K562 (cell line): ENCODE measurements around the gene ZSCAN21. TPM values are rescaled to one million over a fixed set of nuclear protein-coding genes. Genes with fewer than 3 reads are reported as not detected.

Experiments
- CAMTA2 ChIP-seq: fragments of 250-450 bp; sonication (Bioruptor Pico); conservative IDR thresholded peaks from 2 replicates; pipeline ENCODE4 v1.5.1; 2022
- CBFB ChIP-seq: sonication (generic); formaldehyde crosslinking; IDR thresholded peaks from 2 replicates; pipeline ENCODE4 v1.4.0; 2020; ENCODE audit warnings: mild to moderate bottlenecking, missing genetic modification reagents
- CHD2 ChIP-seq: IDR thresholded peaks from 2 replicates; pipeline ENCODE4 v1.6.1; 2011; ENCODE audit warnings: low read depth, low read length
- CTBP1 ChIP-seq: fragments of 450-650 bp; IDR thresholded peaks from 2 replicates; pipeline ENCODE4 v1.6.1; 2016; ENCODE audit warnings: borderline replicate concordance
- ELF2 ChIP-seq: fragments of 250-450 bp; sonication (Bioruptor Pico); IDR thresholded peaks from 2 replicates; pipeline ENCODE4 v1.5.0; 2021; ENCODE audit warnings: mild to moderate bottlenecking
- ESRRA ChIP-seq: fragments of 450-650 bp; IDR thresholded peaks from 2 replicates; pipeline ENCODE4 v1.6.1; 2014; ENCODE audit warnings: low read depth, mild to moderate bottlenecking, moderate library complexity, borderline replicate concordance
- HLTF ChIP-seq: fragments of 450-650 bp; IDR thresholded peaks from 2 replicates; pipeline ENCODE4 v1.6.1; 2016
- ILF3 ChIP-seq: fragments of 450-650 bp; IDR thresholded peaks from 2 replicates; pipeline ENCODE4 v1.6.1; 2018; ENCODE audit warnings: antibody characterized with exemption, mild to moderate bottlenecking, moderate library complexity, borderline replicate concordance
- KLF1 ChIP-seq: fragments of 450-650 bp; IDR thresholded peaks from 2 replicates; pipeline ENCODE4 v1.6.1; 2016; ENCODE audit warnings: missing genetic modification characterization, missing compliant biosample characterization
- MBD2 ChIP-seq: sonication (generic); IDR thresholded peaks from 2 replicates; pipeline ENCODE4 v1.6.1; 2016; ENCODE audit warnings: low read depth, borderline replicate concordance
- MXD1 ChIP-seq: fragments of 250-450 bp; sonication (Bioruptor Pico); IDR thresholded peaks from 2 replicates; pipeline ENCODE4 v1.8.0; 2021; ENCODE audit warnings: borderline replicate concordance, mild to moderate bottlenecking, moderate library complexity; ENCODE audit not compliant: poor library complexity, severe bottlenecking
- MXI1 ChIP-seq: IDR thresholded peaks from 2 replicates; pipeline ENCODE4 v1.6.1; 2011; ENCODE audit warnings: low read depth, mild to moderate bottlenecking, improper control_type of control experiment, low read length
- POLR2AphosphoS2 ChIP-seq: IDR thresholded peaks from 2 replicates; pipeline ENCODE4 v1.6.1; 2012; ENCODE audit warnings: low read length, improper control_type of control experiment
- RUNX1 ChIP-seq: sonication (generic); IDR thresholded peaks from 2 replicates; pipeline ENCODE4 v1.6.1; 2016; ENCODE audit warnings: antibody characterized with exemption, low read depth
- SMAD2 ChIP-seq: fragments of 150-350 bp; IDR thresholded peaks from 2 replicates; pipeline ENCODE4 v1.6.1; 2014; ENCODE audit warnings: low read depth, mild to moderate bottlenecking, low read length
- SMARCB1 ChIP-seq: IDR thresholded peaks from 2 replicates; pipeline ENCODE4 v1.6.1; 2011; ENCODE audit warnings: improper control_type of control experiment, low read depth; ENCODE audit not compliant: insufficient read length
- TAF7 ChIP-seq: fragments of 450-650 bp; IDR thresholded peaks from 2 replicates; pipeline ENCODE4 v1.6.1; 2016; ENCODE audit warnings: missing genetic modification characterization, missing compliant biosample characterization
- TRIM28 ChIP-seq: fragments of 450-650 bp; IDR thresholded peaks from 2 replicates; pipeline ENCODE4 v1.6.1; 2017
- U2AF2 ChIP-seq: fragments of 200-400 bp; formaldehyde crosslinking; optimal IDR thresholded peaks from 2 replicates; pipeline ENCODE3; 2017; ENCODE audit warnings: low read depth, mild to moderate bottlenecking, low read length
- YBX1 ChIP-seq: fragments of 450-650 bp; IDR thresholded peaks from 2 replicates; pipeline ENCODE4 v1.7.1; 2016; ENCODE audit warnings: mild to moderate bottlenecking
- ZKSCAN1 ChIP-seq: fragments of 150-350 bp; IDR thresholded peaks from 2 replicates; pipeline ENCODE4 v1.6.1; 2016; ENCODE audit warnings: low read depth, low read length
- ZNF830 ChIP-seq: fragments of 250-450 bp; sonication (Bioruptor Pico); IDR thresholded peaks from 2 replicates; pipeline ENCODE4 v1.5.0; 2021; ENCODE audit warnings: mild to moderate bottlenecking
- polyA plus RNA-seq, 8 experiments: library from polyadenylated mRNA; depleted of rRNA in 4 of 8; stranded (reverse) in 5 of 8; unstranded in 3 of 8; fragments of >200 nt; fragmentation: Nextera tagmentation in 2 of 8; fragmentation: Illumina TruSeq in 1 of 8; extraction: Ambion mirVana in 2 of 8; extraction: Trizol in 1 of 8; gene quantifications; 2 replicates each; pipeline versions ENCODE4 v1.2.1 to v1.2.3, GENCODE V29; 2011 to 2014; ENCODE audit warnings: inconsistent platforms in 1 of 8, missing spikeins in 1 of 8
- total RNA-seq, 7 experiments: library from RNA; depleted of rRNA in 6 of 7; stranded (reverse); fragments of >200 nt in 6 of 7; fragmentation: Illumina TruSeq in 2 of 7; extraction: Trizol in 2 of 7; gene quantifications; 2 replicates each; pipeline versions ENCODE4 v1.2.1 to v1.2.3, GENCODE V29; 2011 to 2021; ENCODE audit warnings: low replicate concordance in 1 of 7
- TF ChIP-seq, protein P1 (sequence below), 2 experiments: fragments of 200-800 bp in 1 of 2; sonication (Bioruptor generic) in 1 of 2; sonication (generic) in 1 of 2; formaldehyde crosslinking in 1 of 2; IDR thresholded peaks in 1 of 2; conservative IDR thresholded peaks in 1 of 2; 2 replicates each; pipeline versions ENCODE4 v1.5.0 to v1.6.1; 2016 to 2020; ENCODE audit warnings: missing compliant biosample characterization in 1 of 2, missing genetic modification characterization in 1 of 2, missing genetic modification reagents in 1 of 2
- TF ChIP-seq, protein P2 (sequence below): fragments of 450-650 bp; IDR thresholded peaks from 2 replicates; pipeline ENCODE4 v1.6.1; 2016; ENCODE audit warnings: borderline replicate concordance
- TF ChIP-seq, protein P3 (sequence below): fragments of 450-650 bp; conservative IDR thresholded peaks from 2 replicates; pipeline ENCODE4 v1.6.1; 2016; ENCODE audit warnings: missing genetic modification characterization, low read depth, mild to moderate bottlenecking, missing compliant biosample characterization, moderate library complexity

ZSCAN21 gene
- total and polyA plus RNA-seq, 9 of the 15 experiments (the other 6 are each of a cell fraction or from before 2014, with no cell fraction given): 5.9 to 15.5 (median 13.2) TPM

DNA sequence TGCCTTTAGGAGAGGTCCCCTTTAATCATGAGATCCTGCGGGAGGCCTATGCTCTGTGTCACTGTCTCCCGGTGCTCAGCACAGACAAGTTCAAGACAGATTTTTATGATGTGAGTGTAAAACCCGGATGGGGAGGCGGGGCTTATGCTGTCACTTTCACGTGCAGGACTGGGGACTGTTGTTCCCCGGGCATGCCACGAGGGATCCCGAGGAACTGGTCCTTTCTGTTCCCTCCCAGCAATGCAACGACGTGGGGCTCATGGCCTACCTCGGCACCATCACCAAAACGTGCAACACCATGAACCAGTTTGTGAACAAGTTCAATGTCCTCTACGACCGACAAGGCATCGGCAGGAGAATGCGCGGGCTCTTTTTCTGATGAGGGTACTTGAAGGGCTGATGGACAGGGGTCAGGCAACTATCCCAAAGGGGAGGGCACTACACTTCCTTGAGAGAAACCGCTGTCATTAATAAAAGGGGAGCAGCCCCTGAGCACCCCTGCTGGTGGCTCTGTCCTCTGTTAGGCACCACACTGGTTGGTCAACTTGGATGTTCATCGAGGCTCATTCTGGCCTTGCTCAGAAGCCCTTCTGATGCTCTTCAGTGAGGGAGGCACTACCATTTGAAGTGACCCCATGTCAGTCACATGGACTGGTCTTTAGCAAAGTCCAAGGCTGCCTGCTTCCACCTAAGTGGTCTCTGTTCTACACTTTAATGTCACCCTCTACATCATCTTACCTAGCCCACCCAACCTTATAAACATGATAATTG lies 42.0 kb downstream of the ZSCAN21 start (continued):
- TF ChIP-seq CHD2 (peak; percentile 20; the same call in 1 of the 2 replicates), HLTF (no peak), ILF3 (peak; percentile 72; the same call in 1 of the 2 replicates), CAMTA2 (CRISPR knock-in tag) (peak; percentile 92), TAF7 (tag) (no peak), MXD1 (CRISPR knock-in tag) (no peak), MXI1 (peak; percentile 54), KLF1 (tag) (no peak), MBD2 (no peak), U2AF2 (no peak), TRIM28 (no peak), RUNX1 (0 out of 2 replicates have a peak, but pooled peaks have one; percentile 45), ELF2 (peak; percentile 54; the same call in 1 of the 2 replicates), POLR2AphosphoS2 (peak; percentile 89; the same call in 1 of the 2 replicates), SMARCB1 (no peak), SMAD2 (no peak), ZKSCAN1 (no peak), CTBP1 (0 out of 2 replicates have a peak, but pooled peaks have one; percentile 23), CBFB (CRISPR knock-in tag) (no peak), ESRRA (0 out of 2 replicates have a peak, but pooled peaks have one; percentile 10), YBX1 (no peak), ZNF830 (CRISPR knock-in tag) (no peak)
- TF ChIP-seq, protein P1, sequence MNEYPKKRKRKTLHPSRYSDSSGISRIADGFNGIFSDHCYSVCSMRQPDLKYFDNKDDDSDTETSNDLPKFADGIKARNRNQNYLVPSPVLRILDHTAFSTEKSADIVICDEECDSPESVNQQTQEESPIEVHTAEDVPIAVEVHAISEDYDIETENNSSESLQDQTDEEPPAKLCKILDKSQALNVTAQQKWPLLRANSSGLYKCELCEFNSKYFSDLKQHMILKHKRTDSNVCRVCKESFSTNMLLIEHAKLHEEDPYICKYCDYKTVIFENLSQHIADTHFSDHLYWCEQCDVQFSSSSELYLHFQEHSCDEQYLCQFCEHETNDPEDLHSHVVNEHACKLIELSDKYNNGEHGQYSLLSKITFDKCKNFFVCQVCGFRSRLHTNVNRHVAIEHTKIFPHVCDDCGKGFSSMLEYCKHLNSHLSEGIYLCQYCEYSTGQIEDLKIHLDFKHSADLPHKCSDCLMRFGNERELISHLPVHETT (CRISPR knock-in tag; conservative IDR thresholded peaks at IDR 0.05 in 1 of 2, IDR thresholded peaks at IDR 0.05 in 1 of 2): no peak
- TF ChIP-seq, protein P2, sequence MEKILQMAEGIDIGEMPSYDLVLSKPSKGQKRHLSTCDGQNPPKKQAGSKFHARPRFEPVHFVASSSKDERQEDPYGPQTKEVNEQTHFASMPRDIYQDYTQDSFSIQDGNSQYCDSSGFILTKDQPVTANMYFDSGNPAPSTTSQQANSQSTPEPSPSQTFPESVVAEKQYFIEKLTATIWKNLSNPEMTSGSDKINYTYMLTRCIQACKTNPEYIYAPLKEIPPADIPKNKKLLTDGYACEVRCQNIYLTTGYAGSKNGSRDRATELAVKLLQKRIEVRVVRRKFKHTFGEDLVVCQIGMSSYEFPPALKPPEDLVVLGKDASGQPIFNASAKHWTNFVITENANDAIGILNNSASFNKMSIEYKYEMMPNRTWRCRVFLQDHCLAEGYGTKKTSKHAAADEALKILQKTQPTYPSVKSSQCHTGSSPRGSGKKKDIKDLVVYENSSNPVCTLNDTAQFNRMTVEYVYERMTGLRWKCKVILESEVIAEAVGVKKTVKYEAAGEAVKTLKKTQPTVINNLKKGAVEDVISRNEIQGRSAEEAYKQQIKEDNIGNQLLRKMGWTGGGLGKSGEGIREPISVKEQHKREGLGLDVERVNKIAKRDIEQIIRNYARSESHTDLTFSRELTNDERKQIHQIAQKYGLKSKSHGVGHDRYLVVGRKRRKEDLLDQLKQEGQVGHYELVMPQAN: 0 out of 2 replicates have a peak, but pooled peaks have one; percentile 18
- TF ChIP-seq, protein P3, sequence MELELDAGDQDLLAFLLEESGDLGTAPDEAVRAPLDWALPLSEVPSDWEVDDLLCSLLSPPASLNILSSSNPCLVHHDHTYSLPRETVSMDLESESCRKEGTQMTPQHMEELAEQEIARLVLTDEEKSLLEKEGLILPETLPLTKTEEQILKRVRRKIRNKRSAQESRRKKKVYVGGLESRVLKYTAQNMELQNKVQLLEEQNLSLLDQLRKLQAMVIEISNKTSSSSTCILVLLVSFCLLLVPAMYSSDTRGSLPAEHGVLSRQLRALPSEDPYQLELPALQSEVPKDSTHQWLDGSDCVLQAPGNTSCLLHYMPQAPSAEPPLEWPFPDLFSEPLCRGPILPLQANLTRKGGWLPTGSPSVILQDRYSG (tag): no peak
